Measurements from ENCODE around the gene ADCY9.
A peak's percentile ranks its signal among the peaks of the same experiment; 100 is the strongest.
"Not testable (repeated sequence)": the region's sequence is repeated elsewhere in the genome, so short reads cannot be mapped to it uniquely, and the experiment has no call there.

Gene ADCY9

DNA sequence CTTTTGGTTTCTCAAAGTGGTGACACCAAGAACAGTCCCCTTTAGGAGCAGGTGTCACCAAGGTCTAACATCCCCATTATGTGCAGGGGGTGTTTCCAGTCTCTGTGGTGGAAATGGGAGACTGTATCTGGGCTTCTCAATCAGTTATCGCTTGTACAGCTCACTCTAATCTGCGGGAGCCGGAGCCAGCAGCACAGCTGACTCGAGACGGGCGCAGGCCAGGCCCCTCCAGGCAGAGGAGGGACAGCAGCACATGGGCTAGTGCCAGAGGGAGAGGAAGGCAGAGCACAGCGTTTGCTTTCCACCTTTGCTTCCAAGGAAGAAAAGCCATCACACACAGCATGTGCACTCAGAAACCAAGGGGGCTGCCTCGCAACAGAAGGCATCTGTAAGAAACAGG, 144.5 kb downstream of the ADCY9 start:
- no peak for DNase-seq (ENCODE audit: low read depth)

GRCh38 chr16:3971261-3971660, 145.0 kb downstream of the ADCY9 start:
- peak; percentile 31 for DNase-seq (ENCODE audit: low read depth)

DNA sequence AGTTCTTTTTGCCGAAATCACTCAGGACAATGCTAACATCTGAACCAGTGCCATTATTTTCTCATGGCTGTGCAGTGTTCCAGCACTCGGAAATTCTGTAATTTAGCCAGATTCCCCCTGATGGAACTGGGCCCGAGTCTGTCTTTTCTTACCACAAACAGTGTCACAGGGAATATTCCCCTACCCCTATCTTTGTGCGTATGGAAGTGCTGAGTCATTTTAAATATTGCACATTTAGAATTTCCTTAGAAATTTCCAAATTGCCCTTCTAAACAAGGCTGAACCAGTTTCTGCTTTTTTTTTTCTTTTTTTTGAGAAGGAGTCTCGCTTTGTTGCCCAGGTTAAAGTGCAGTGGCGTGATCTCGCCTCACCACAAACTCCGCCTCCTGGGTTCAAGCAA, 147.7 kb downstream of the ADCY9 start:
- DNase-seq (ENCODE audit: low read depth), result no peak

DNA sequence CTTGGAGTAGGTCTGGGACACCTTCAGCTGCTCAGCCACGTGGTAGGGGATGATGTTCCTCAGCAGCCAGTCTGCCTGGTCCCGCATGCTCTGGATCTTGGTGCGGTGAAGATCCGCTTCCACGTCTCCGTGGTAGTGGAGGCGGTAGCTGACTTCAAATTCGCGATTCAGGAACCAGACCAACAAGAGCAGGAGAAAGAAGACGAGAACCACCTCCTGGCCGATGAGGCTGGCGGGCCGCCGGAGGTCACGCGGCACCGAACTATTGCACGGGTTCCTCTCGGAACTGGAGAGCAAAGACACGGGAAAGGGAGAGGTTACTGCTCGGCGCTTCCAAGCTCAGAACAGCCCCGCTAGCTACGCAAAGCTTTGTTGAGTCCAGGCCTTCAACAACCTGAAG, 149.6 kb downstream of the ADCY9 start:
- no peak for DNase-seq (ENCODE audit: low read depth)

GRCh38 chr16:3965781-3966582, 150.3 kb downstream of the ADCY9 start:
- DNase-seq (ENCODE audit: low read depth), result no peak

DNA sequence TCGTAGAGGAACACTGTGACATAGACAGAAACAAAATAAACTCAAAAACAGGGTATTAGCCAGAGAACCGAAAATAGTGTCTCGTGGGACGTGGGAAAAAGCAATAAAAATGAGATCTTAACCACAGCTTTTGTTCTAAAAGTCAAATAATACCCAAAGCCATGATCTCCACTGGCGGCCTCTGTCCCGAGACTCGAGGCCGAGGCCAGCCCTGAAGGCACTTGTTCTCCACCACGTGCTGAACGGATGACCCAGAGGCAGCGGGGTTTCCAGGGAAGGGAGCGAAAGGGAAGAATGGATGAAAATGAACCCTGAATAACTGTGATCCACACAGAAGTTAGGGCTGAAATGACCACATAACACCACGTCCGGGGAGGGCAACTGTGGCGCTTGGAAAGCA, 150.9 kb downstream of the ADCY9 start:
- DNase-seq (ENCODE audit: low read depth), result no peak

DNA sequence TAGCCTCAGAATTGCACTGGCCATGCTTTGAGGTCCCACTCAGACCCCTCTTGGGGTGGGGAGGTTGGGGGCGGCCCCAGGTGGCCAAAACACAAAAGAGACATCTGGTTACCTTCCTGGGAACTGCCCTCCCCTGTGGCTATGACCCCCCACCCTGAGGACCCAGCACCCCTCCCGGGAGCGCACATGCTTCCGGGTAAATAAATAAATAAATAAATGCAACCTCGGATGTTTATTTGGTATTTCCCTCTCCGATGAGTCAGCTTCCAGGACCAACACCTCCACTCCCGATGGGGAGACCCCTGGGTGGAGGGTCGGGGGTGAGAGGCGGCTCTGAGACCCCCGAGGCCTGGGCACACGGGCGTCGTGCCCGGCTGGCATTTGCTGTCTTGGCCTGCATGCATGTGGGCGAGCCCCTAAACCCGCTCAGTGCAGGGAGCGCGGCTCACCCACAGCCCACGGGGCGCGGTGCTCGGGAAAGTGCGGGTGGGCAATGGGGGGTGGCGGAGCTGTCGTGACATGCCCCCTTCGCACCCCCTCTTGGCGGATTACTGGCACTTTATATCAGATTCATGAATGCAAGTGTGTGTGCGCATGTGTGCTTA, 151.5 kb downstream of the ADCY9 start:
- DNase-seq (ENCODE audit: low read depth), result no peak

- no peak for DNase-seq (ENCODE audit: low read depth)
These were observed 152.2 kb downstream of the ADCY9 start for GRCh38 chr16:3963886-3964685.

DNA sequence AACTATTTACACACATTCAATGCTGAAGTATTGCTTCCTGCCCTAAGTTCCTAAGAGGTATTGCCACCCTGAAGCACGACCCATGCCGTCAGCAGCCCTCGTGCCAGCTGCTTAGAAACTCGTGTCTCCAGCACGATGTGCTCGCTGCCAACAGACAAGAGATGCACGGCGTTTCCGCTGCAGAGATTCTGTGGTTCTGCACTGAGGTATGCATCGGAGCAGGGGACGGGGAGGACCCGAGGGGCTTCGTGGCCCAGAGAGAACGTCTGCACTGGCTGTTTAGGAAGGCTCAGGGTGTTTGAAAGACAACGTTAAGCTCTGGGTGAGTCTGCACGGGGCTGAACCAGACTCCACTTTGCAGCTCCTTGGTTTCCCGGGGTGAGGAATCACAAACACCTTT, 153.0 kb downstream of the ADCY9 start:
- DNase-seq (ENCODE audit: low read depth), result no peak

DNA sequence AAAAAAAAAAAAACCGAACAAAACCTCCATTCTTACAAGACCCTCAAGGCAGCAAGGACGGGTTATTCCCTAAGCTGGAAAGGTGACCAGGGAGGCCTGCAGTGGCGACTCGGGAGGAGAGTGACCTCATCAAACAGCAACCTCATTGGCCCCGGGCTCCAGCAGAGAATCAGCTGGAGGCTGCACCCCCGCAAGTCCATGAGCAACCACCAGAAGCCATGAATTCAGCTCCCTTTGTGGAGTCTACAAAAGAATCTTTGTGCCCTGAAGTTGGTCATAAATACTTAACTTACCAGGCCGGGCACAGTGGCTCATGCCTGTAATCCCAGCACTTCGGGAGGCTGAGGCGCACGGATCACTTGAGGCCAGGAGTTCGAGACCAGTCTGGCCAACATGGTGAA, 154.8 kb downstream of the ADCY9 start:
- DNase-seq (ENCODE audit: low read depth), result no peak

GRCh38 chr16:3959926-3960590, 156.2 kb downstream of the ADCY9 start:
- not testable (repeated sequence) for DNase-seq (ENCODE audit: low read depth)

DNA sequence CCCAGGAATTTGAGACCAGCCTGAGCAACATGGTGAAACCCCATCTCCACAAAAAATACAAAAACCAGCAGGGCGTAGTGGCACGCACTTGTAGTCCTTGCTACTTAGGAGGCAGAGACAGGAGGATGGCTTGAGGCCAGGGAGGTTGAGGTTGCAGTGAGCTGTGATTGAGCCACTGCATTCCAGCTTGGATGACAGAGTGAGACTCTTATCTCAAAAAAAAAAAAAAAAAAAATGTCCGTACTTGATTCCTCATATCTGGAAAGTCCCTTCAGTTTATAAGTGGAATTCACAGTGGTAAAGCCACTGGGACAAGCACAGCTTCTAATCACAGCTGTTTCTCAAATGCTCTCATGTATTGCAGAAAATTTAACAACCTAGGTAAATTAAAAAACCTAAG, 157.1 kb downstream of the ADCY9 start:
- DNase-seq (ENCODE audit: low read depth), result no peak

GRCh38 chr16:3957344-3957980, 158.8 kb downstream of the ADCY9 start:
- DNase-seq (ENCODE audit: low read depth), result no peak

GRCh38 chr16:3954411-3954921, 161.8 kb downstream of the ADCY9 start:
- no peak for DNase-seq (ENCODE audit: low read depth)

- no peak for DNase-seq (ENCODE audit: low read depth)
These were observed 162.4 kb downstream of the ADCY9 start for GRCh38 chr16:3953728-3954410.

DNA sequence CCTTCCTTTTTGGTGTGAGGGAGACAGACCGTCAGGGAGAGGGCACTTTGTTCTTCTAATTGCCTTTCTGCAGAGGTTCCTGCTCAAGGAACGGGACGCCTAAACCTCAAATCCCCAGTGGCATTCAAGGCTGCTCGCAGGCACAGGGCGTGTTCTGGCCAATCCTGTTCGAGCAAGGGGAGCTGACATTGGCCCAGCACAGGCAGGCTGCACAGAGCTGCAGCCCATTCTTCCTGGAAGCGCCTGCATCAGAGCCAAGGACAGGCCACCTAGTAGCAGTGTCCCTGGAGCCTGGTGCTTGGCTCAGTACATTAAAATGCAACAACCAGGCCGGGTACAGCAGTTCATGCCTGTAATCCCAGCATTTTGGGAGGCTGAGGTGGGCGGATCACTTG, 163.5 kb downstream of the ADCY9 start:
- DNase-seq (ENCODE audit: low read depth), result no peak

DNA sequence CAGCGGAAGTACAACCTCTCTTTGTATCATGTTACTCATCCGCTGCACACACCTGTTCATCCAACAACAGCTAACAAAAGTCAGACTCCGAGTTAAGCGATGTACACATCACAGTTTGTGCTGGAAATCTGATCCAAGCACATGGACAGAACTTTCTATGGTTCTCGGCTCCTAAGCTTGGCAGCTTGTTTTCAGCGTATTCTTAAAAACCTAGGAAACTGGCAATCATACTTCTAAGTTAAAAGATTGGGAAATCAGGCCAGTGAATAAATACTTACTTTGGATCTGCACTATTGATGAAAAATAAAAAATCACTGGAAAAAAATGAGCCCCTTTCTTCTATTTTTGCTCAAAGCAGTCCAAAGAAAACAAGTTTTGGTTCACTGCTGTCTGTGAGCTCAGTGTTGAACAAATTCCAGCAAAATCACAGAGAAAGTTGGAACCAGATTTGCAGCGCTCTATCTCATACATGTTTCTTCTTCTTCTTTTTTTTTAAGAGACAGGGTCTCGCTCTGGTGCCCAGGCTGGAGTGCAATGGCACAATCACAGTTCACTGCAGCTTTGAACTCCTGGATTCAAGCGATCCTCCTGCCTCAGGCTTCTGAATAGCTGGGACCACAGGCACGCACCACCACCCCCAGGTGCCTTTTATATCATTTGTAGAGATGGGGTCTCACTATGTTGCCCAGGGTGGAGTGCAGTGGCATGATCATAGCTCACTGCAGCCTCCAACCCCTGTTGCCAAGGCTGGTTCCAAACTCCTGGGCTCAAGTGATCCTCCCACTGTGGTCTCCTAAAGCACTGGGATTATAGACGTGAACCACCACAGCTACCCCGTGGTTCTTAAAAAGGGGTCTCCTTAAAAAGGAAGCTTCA, 164.1 kb downstream of the ADCY9 start:
- DNase-seq (ENCODE audit: low read depth), result no peak

DNA sequence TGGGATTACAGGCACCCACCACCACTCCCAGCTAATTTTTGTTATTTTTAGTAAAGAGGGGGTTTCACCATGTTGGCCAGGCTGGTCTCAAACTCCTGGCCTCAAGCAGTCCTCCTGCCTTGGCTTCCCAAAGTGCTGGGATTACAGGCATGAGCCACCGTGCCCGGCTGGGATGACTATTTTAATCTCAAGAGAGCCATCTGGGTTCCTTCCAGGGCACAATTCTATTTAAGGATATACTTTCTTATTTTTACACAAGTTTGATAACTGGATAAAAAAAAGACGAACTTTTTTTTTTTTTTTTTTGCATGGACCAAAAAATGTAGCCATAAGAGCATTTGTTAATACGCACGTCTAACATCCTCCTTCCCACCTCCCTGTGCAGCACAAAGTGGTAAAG, 164.9 kb downstream of the ADCY9 start:
- DNase-seq (ENCODE audit: low read depth), result not testable (repeated sequence)

DNA sequence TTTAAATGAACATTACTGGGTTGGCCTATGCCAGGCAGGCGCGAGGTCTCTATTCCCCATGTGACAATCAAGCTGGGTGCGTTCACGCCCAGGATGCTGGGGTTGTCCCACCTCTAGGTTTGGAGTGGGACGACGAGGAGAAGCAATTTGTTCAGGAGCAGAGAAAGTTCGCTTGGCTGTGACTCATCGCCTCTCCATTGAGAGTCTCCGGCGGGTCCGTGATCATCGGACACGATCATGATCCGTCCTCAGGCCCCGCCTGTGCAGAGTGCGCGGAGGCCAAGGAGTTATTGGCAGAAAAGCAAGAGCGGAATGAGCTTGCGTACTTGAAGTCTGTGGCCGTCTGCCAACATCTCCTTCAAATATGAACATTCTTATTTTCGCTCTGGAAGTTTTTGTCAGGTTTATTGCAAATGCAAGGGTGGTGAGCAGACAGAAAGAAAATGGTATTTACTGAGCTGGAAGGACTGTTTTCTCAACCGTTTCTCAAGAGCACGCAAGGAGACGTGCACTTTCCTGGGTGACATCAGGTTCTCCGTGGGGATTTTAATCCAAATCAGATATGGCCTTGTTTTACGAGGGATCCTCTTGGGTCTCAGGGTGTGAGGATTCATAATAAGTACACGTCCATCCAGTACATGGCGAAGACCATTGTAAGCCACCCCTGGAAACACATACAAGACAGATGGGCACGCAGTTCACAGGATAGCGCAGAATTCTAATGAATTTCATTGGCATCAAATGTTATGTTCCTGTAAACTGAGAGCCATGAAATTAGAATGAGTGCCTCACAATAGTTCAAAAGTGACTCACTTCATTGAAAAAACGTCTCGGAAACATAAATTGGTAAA, 165.7 kb downstream of the ADCY9 start:
- peak; percentile 96 for DNase-seq (ENCODE audit: low read depth)

Data from GM04503 (cell line).